ENCODE measurements around the gene PNLIPRP1.

Gene PNLIPRP1

GRCh38 chr10:116602648-116603400, 12.1 kb downstream of the PNLIPRP1 start:
- DNase-seq: no peak

- no peak for DNase-seq
These were observed 15.3 kb downstream of the PNLIPRP1 start for GRCh38 chr10:116606061-116606483.

- no peak for DNase-seq
These were observed 16.6 kb downstream of the PNLIPRP1 start for GRCh38 chr10:116607336-116607735.

GRCh38 chr10:116608686-116609594, 18.2 kb downstream of the PNLIPRP1 start:
- DNase-seq: no peak

GRCh38 chr10:116610443-116611152, 19.8 kb downstream of the PNLIPRP1 start:
- DNase-seq: no peak

- DNase-seq: no peak
These were observed 20.4 kb downstream of the PNLIPRP1 start for GRCh38 chr10:116611153-116611545.

GRCh38 chr10:116612107-116612769, 21.5 kb downstream of the PNLIPRP1 start:
- DNase-seq: no peak

- DNase-seq: no peak
These were observed 22.7 kb downstream of the PNLIPRP1 start for GRCh38 chr10:116613471-116613870.

- no peak for DNase-seq
These were observed 24.0 kb downstream of the PNLIPRP1 start for GRCh38 chr10:116614796-116615195.

- no peak for DNase-seq
These were observed 24.5 kb downstream of the PNLIPRP1 start for GRCh38 chr10:116615199-116615776.

- no peak for DNase-seq
These were observed 30.0 kb downstream of the PNLIPRP1 start, which contains the start of gene PNLIPRP2 for GRCh38 chr10:116620423-116621400. Gene PNLIPRP2 (plus strand): TSS chr10:116620953.

GRCh38 chr10:116621476-116621875, 30.7 kb downstream of the PNLIPRP1 start:
- DNase-seq: no peak

GRCh38 chr10:116621934-116622655, 31.3 kb downstream of the PNLIPRP1 start:
- no peak for DNase-seq

GRCh38 chr10:116625845-116626244, 35.1 kb downstream of the PNLIPRP1 start:
- DNase-seq: no peak

- DNase-seq: no peak
These were observed 36.1 kb downstream of the PNLIPRP1 start for GRCh38 chr10:116626815-116627214.

- no peak for DNase-seq
These were observed 36.7 kb downstream of the PNLIPRP1 start for GRCh38 chr10:116627386-116627933.

GRCh38 chr10:116629340-116629739, 38.6 kb downstream of the PNLIPRP1 start:
- DNase-seq: no peak

- no peak for DNase-seq
These were observed 39.3 kb downstream of the PNLIPRP1 start for GRCh38 chr10:116630020-116630419.

- DNase-seq: no peak
These were observed 41.1 kb downstream of the PNLIPRP1 start for GRCh38 chr10:116631871-116632295.

All from activated effector memory CD4-positive, alpha-beta T cell treated with Interleukin-2 at 50 U/mL for 16 hours (primary cell).